ENCODE results near the gene RANBP3L. TPM values are rescaled to one million over a fixed set of nuclear protein-coding genes. Genes with fewer than 3 reads are reported as not detected.
A peak's percentile ranks its signal among the peaks of the same experiment; 100 is the strongest.

Gene RANBP3L
- total RNA-seq, 2 donors from 2014 or later, result 17.7 to 21.2 TPM

DNA sequence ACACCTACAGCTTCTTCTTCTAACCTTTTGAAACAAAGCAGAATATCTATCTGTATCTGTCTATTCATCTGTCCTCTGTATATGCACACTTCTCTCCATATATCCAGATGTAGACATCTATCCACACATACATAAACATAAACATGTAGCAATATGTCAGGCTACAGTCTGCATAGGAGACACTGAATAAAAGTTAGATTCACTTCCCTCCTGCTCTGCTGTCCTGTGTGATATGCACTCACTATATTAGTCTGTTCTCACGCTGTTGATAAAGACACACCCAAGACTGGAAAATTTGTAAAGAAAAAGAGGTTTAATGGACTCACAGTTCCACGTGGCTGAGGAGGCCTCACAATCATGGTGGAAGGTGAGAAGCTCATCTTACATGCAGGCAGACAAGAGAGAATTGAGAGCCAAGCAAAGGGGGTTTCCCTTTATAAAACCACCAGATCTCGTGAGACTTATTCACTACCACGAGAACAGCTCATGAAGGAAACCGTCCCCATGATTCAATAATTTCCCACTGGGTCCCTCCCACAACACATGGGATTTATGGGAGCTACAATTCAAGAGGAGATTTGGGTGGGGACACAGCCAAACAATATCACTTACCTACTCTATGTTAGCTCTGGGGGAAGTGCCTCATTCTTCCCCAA, 24.1 kb downstream of the RANBP3L start:
- Histone ChIP-seq H3K9me3 (no peaks in the 10 kb centered on the region), H3K4me1 (replicated peaks) (no peaks in the 10 kb centered on the region), H3K27me3 (replicated peaks; ENCODE audit: insufficient read depth) (no peaks in the 10 kb centered on the region), H3K27ac (no peak overlapping the region), H3K36me3 (no peaks in the 10 kb centered on the region), H3K4me3 (no peak overlapping the region)
- intact Hi-C loops (cut with DNase I), result no loop called here
- no peak for DNase-seq (ENCODE audit: low spot score)
- 79% methylated on average over 5 of the region's 5 CpGs for WGBS
- TF ChIP-seq POLR2A (IDR thresholded peaks at IDR 0.05) (no peak), POLR2AphosphoS5 (IDR thresholded peaks at IDR 0.05) (no peak), CTCF (IDR thresholded peaks at IDR 0.05) (no peak)

GRCh38 chr5:36276864-36277263, 24.8 kb downstream of the RANBP3L start:
- no peaks in the 10 kb centered on the region for H3K4me1 ChIP-seq (replicated peaks)
- intact Hi-C loops (cut with DNase I), result no loop called here
- TF ChIP-seq POLR2A (IDR thresholded peaks at IDR 0.05) (no peak), CTCF (IDR thresholded peaks at IDR 0.05) (no peak), POLR2AphosphoS5 (IDR thresholded peaks at IDR 0.05) (no peak)

DNA sequence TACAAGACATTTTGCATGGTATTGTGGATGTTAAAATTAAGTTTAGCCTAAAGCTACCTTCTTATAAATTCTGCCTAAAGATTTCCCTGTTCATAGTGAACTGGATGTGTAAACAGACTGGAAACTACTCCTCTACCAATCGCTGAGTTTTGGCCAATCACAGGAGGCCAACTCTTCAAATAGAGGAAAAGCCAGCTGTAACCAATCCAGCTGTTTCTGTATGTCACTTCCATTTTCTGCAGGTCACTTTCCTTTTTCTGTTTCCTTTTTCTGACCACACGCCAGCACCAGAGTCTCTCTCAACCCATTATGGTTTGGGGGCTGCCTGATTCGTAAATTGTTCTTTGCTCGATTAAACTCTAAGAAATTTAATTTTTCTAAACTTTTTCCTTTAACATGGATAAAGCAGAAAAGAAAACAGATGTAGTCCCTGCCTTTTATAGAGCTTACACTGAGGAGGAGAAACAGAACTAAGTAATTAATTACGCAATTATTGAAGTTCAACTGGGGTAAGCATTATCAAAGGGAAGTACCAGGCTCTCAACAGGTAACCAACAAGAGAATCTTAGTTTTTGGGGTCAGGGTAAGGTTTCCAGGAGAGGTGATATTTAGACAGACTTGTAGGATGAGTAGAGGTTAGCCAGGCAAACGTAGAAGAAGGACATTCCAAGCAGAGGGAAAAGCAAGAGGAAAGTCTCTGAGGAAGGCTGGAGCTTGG, 27.7 kb downstream of the RANBP3L start:
- Histone ChIP-seq H3K36me3 (no peaks in the 10 kb centered on the region), H3K27ac (peak overlapping the region in 1 of 2 donors; percentile 19), H3K4me1 (replicated peaks) (no peaks in the 10 kb centered on the region), H3K9me3 (no peaks in the 10 kb centered on the region), H3K4me3 (no peak overlapping the region), H3K27me3 (replicated peaks; ENCODE audit: insufficient read depth) (no peaks in the 10 kb centered on the region)
- intact Hi-C loops (cut with DNase I), result no loop called here
- TF ChIP-seq CTCF (IDR thresholded peaks at IDR 0.05), result no peak
- TF ChIP-seq POLR2AphosphoS5 (IDR thresholded peaks at IDR 0.05), result no peak
- TF ChIP-seq POLR2A (IDR thresholded peaks at IDR 0.05), result no peak
- 70% methylated on average over 6 of the region's 6 CpGs for WGBS
- DNase-seq (ENCODE audit: low spot score), result no peak

More at GRCh38 chr5:36276864-36277263, 24.8 kb downstream of the RANBP3L start:
- H3K36me3 ChIP-seq, result no peaks in the 10 kb centered on the region
- H3K4me3 ChIP-seq, result no peak overlapping the region
- no peak overlapping the region for H3K27ac ChIP-seq
- DNase-seq (ENCODE audit: low spot score), result no peak
- no peaks in the 10 kb centered on the region for H3K9me3 ChIP-seq
- H3K27me3 ChIP-seq (replicated peaks; ENCODE audit: insufficient read depth), result no peaks in the 10 kb centered on the region

GRCh38 chr5:36272136-36272690, 29.5 kb downstream of the RANBP3L start:
- 95% methylated on average over 2 of the region's 2 CpGs for WGBS
- Histone ChIP-seq H3K27ac (no peak overlapping the region), H3K27me3 (replicated peaks; ENCODE audit: insufficient read depth) (no peaks in the 10 kb centered on the region), H3K4me3 (no peak overlapping the region), H3K36me3 (no peaks in the 10 kb centered on the region), H3K4me1 (replicated peaks) (no peaks in the 10 kb centered on the region), H3K9me3 (no peaks in the 10 kb centered on the region)
- DNase-seq (ENCODE audit: low spot score), result no peak
- TF ChIP-seq CTCF (IDR thresholded peaks at IDR 0.05) (no peak), POLR2A (IDR thresholded peaks at IDR 0.05) (no peak), POLR2AphosphoS5 (IDR thresholded peaks at IDR 0.05) (no peak)
- intact Hi-C loops (cut with DNase I), result no loop called here

All from prostate gland (tissue), 2 donors.